Hematopoietic multipotent progenitor cell treated with erythropoietin and hydrocortisone succinate and interleukin-3 and kit ligand, for 15 days (in vitro differentiated cells): Measurements from ENCODE around the gene KLHL8.

Experiments used
- DNase-seq: peaks from one replicate; pipeline ENCODE4 v3.0.0-alpha.2; 2015; ENCODE audit warnings: low spot score

KLHL8 gene

GRCh38 chr4:87120411-87121162 lies 99.8 kb downstream of the KLHL8 start:
- DNase-seq = no peak

- DNase-seq = no peak
These were observed 100.4 kb downstream of the KLHL8 start for GRCh38 chr4:87120010-87120409.

DNA sequence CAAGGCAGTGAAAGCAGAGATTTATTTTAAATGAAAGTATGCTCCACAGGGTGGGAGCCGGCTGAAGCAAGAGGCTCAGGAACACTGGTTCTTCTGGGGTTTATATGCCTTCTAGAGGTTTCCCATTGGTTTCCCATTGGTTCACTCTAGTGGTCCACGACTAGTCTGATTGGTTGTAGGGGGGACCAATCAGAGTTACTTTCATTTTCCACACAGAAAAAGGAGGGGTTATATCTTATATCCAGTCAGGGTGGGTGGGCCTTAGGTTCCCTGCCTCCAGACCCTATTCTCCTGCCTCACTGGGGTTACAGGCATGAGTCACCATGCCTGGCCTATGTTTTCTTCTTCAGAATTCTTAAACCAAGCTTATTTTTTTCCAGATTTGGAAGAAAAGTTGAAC lies 101.6 kb downstream of the KLHL8 start:
- DNase-seq = no peak

DNA sequence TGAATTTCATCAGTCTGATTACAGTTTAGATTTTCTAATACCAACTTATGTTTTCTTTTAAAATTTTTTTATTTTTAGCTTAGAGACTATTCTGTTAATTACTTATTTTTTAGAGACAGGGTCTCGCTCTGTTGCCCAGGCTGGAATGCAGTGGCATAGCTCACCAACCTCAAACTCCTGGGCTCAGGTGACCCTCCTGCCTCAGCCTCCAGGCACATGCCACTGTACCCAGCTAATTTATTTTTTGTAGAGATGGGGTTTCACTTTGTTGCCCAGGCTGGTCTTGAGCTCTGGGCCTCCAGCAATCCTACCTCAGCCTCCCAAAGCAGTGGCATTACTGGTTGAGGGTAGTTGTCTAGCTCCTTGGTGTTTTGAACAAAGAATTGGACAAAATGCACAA lies 102.0 kb downstream of the KLHL8 start:
- DNase-seq = no peak

- DNase-seq = no peak
These were observed 102.7 kb downstream of the KLHL8 start for GRCh38 chr4:87117732-87118075.

- no peak for DNase-seq
These were observed 103.2 kb downstream of the KLHL8 start for GRCh38 chr4:87117051-87117731.

DNA sequence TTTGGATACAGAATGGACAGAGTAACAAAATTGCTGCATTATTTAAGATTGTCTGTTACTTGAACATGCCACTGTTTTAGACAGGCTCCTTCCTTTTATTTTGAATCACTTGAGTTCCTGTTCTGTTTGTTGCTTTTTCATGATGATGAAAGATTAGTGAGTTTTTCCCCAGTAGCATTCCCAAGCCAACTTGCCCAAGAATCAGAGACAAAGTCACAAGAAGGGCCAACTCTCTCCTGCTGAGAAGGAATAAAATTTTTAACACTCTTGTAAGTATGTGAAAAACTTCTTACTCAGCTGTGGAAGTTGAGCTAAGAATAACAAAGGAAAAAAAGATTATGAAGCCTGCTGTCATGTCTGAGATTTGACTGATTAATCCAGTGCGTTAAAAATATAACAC lies 104.2 kb downstream of the KLHL8 start:
- no peak for DNase-seq

DNA sequence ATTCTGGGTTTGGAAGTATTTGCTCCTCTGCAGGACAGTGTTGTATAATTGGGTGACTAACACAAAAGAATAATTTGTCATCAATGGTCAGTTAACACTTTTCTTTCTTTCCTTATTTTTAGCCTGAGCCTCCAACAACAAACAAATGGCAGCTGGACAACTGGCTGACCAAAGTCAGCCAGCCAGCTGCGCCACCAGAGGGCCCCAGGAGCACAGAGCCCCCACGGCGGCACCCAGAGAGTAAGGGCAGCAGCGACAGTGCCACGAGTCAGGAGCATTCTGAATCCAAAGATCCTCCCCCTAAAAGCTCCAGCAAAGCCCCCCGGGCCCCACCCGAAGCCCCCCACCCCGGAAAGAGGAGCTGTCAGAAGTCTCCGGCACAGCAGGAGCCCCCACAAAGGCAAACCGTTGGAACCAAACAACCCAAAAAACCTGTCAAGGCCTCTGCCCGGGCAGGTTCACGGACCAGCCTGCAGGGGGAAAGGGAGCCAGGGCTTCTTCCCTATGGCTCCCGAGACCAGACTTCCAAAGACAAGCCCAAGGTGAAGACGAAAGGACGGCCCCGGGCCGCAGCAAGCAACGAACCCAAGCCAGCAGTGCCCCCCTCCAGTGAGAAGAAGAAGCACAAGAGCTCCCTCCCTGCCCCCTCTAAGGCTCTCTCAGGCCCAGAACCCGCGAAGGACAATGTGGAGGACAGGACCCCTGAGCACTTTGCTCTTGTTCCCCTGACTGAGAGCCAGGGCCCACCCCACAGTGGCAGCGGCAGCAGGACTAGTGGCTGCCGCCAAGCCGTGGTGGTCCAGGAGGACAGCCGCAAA lies 106.0 kb downstream of the KLHL8 start:
- no peak for DNase-seq

DNA sequence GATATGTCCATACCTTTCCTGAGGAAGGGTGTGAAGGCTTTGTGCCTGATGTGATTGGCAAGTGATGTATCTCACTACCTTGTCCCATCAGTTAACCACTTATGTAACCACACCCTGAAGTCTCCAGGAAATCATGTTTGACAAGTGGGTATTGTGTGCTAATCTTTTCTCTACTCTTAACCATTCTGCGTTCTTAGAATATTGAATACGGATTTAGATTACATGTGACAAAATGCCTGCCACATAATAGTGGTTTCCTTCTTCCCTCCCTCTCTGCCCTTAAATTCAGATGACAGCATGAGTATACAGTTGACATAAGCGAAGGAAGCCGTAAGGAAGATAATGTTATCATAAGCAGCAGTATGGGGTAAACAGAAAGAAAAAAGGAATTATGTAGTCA lies 108.4 kb downstream of the KLHL8 start:
- no peak for DNase-seq
